Activated naive CD4-positive, alpha-beta T cell treated with Interleukin-2 at 50 U/mL for 16 hours (primary cell): Measurements from ENCODE around the gene CYP11A1.
"Not testable (repeated sequence)": the region's sequence is repeated elsewhere in the genome, so short reads cannot be mapped to it uniquely, and the experiment has no call there.

Experiments
- DNase-seq: peaks from one replicate; pipeline ENCODE4 v3.0.0-alpha.2; 2020

The CYP11A1 gene

DNA sequence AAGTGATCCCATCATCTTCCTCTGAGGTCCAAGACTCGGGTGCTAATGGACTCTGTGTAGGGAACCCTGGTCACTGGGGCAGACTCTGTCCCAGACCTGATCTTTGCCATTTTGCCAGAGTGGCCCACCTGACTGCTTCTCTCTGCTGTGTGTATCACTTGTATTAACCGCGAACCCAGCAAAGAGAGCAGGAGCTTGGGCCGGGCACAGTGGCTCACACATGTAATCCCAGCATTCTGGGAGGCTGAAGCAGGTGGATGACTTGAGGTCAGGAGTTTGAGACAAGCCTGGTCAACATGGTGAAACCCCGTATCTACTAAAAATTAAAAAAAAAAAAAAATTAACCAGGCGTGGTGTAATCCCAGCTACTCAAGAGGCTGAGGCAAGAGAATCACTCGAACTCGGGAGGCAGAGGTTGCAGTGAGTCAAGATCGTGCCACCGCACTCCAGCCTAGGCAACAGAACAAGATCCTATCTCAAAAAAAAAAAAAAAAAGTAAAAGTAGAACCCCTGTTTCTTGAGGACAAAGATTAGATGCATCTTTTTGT, 32.9 kb upstream of the CYP11A1 start:
- DNase-seq, result peak; percentile 35

DNA sequence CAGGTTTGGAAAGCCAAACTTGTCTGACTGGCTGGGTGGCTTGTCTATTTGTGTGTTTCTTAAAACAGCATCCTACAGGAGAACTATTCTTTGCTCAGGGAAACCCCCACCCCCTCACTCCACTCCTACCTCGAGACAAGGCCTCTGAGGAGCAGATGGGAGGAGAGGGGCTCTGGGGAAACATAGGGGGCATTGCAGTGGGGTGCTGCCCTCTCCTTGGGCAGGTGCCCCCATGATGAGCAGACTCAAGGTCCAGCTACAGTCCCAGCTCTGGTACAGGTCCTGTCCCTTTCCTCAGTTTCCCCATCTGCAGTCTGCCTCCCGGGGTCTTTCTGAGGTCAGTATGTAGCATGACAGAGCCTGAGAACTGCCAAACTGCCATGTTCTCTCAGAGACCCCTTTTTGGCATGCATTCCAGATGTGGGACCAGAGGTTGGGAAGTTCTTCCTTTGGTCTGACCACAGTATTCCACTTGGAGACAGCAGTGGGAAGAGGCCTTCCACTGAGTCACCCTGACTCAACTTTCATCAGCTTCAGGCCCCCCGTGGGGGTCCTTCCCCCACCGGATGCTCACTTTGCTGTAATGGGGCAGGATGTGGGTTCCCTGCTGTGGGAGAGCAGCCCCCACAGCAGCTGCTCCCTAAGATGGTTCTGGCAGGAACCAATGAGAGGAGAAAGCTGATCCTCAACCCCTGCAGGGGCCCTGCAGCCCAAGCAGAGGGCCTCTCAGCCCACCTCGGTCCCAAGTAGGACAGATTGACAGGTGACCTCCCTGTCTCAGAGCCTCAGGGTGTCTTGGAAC, 32.3 kb upstream of the CYP11A1 start:
- peak; percentile 46 for DNase-seq

DNA sequence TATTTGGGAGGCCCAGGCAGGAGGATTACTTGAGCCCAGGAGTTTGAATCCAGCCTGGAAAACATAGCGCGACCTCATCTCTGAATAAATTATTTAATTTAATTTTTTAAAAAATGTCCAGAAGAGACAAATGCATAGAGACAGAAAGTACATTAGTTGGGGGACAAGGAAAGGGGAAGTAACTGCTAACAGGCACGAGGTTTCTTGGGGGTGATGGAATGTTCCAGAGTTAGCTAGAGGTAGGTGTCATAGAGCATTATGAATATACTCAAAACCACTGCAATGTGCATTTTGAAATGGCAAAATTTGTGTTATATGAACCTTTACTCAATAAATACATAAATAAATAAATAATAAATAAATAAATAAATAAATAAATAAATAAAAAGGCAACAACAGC, 31.7 kb upstream of the CYP11A1 start:
- no peak for DNase-seq

DNA sequence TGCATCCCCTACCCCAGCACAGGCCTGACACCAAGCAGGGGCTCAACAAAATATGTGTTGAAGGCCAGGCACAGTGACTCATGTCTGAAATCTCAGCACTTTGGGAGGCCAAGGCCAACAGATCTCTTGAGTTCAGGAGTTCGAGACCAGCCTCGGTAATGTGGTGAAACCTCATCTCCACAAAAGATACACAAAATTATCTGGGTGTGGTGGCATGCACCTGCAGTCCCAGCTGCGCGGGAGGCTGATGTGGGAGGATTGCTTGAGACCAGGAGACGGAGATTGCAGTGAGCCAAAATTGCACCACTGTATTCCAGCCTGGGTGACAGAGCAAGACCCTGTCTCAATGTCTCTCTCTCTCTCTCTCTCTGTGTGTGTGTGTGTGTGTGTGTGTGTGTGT, 30.7 kb upstream of the CYP11A1 start:
- no peak for DNase-seq

- DNase-seq, result no peak
Measured at GRCh38 chr15:74397239-74398068, 30.0 kb upstream of the CYP11A1 start.

- DNase-seq, result peak; percentile 59
Measured at GRCh38 chr15:74396445-74397238, 29.2 kb upstream of the CYP11A1 start.

DNA sequence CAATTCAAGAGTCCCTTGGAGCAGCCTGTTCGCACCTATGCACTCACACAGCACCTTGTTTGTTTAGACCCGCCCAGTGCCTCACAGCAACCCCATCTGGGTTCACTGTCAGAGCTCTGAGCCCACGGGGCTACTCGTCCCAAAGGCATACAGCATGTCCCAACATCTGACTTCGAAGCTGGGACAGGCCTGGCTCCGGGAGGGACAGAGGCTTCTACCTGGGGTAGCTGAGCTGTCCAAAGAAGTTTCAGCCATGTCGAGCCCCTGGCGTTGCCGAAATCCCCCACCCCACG, 28.6 kb upstream of the CYP11A1 start:
- DNase-seq, result no peak

DNA sequence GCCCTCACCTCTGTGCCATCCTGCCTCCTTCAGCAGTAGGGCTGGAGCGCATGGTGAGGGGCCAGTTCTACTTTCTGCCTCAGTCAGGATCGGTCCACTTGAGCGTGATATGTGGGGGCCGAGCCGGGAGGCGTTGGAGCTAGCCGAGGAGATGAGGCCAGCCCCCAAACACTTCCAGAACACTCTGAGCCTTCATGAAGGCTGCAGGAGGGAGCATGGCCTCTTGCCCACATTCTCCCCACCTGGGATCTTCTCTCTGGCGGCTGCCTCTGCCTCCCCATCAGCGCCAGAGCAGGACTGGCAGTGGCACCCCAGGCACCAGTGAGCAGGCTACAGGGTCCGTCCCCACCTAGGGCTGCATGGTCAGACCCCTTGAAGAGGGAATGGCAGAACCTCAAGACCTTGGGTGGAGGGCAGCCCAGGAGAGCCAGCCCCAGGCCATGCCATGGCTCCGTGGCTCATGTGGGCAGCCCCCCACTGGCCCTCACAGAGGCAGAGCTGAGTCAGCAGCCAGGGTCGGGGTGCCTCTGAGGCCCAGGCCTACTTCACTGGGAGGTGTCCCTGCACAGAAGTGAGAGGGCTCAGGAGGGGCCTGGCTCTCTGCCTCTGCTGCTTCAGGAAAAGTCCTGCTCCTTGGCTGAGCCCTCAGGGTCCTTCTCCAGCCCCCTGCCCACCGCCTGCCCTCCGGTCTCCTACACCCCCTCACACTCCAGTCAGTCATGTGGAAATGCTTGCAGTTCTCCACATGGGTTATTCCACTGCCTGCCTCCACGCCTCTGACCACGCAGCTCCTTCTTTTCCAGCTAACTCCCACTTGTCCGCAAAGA, 28.1 kb upstream of the CYP11A1 start:
- no peak for DNase-seq

DNA sequence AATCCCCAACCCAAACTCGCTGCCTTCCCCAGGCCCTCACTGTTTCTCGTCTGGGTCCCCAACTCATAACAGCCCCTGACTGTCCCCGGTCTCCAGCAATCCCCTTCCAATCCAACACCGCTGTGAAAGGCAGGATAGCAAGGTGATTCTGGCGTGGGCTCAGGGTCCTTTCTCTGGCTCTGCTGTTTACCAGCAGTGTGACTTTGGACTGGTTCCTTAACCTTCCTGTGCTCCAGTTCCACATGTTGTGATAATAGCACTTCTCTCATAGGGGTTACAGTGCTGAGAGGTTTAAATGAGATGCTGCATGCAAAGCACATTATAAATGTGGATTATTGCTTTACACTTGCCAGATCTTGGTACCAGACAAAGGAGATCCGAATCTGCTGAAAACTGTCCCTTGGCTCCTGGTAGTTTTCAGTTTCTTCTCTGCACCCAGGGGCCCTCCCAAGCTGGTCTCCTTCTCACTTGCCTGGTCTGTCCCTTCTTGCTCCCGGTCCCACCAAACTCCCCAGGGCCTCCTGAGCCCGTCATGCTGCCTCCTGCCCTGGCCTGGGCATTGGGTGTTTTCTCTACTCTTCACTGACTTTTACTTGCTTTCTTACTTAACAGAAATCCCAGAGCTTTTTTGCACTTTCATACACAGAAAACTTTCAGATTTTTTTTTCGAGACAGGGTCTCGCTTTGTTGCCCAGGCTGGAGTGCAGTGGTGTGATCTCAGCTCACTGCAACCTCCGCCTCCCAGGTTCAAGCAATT, 26.8 kb upstream of the CYP11A1 start:
- DNase-seq, result no peak

- no peak for DNase-seq
Measured at GRCh38 chr15:74393423-74393822, 26.0 kb upstream of the CYP11A1 start.

- DNase-seq, result no peak
Measured at GRCh38 chr15:74392902-74393301, 25.5 kb upstream of the CYP11A1 start.

GRCh38 chr15:74392451-74392830, 25.0 kb upstream of the CYP11A1 start:
- DNase-seq, result no peak

DNA sequence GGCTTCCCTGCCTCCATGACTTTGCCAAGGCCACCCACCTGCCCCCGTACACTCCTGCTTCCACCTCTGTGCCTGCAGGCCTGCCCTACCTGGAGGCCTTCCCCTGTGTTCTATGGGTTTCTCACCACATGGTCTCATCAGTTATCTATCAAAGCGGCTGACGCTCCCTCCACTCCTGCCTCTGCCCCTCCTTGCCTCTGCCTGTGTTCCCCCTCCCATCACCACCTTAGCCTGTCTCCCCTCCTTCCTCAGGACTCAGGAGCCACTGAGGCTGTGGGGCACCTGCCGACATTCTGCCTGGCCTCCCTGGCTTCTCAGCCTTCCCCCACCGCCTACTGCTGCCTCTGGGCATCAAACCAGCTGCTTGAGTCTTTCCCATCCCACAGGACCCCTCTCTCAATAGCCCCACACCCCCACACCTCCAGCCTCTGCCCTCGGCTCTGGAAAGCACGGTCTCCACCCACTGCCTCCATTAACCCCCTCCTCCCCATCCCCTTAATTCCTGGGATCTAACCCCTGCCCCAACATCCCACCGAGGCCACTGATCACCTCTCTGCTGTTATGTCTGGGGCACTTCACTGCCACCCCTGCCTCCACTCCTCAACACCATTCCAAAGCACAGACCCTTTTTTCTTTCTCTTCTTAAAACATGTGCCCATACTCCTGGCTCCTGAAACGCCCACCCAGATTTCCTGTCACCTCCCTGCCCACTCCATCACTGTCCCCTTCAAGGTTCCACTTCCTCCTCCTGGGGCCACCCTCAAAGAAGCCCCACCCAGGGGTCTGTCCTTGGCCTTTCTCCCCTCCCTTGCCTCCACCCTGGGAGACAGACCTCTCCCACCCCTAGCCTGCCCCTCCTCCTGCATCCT, 24.4 kb upstream of the CYP11A1 start:
- DNase-seq, result no peak

GRCh38 chr15:74390647-74391288, 23.3 kb upstream of the CYP11A1 start:
- DNase-seq, result no peak

DNA sequence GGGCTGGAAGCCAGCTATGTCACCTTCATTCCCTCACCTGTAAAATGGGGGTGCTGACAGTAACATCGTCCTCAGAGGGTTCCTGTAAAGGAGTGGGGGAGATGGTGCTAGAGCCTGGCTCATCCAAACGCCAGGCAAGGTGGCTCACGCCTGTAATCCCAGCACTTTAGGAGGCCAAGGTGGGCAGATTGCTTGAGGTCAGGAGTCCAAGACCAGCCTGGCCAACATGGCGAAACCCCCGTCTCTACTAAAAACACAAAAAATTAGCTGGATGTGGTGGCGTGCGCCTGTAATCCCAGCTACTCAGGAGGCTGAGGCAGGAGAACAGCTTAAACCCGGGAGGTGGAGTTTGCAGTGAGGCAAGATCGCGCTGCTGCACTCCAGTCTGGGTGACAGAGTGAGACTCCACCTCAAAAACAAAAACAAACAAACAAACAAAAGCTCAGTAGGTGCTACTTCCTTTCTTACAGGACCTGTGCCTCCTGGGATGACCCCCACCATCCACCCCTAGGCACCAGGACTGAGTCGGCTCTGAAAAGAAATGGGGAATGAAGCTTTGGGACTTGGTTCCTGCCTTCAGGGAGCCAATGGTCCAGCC, 22.7 kb upstream of the CYP11A1 start:
- not testable (repeated sequence) for DNase-seq

GRCh38 chr15:74389241-74390048, 22.0 kb upstream of the CYP11A1 start:
- DNase-seq, result no peak

- no peak for DNase-seq
Measured at GRCh38 chr15:74388363-74388951, 21.0 kb upstream of the CYP11A1 start.

- DNase-seq, result no peak
Measured at GRCh38 chr15:74387621-74388362, 20.3 kb upstream of the CYP11A1 start.
